Dedifferentiated amniotic fluid mesenchymal stem cell (primary cell): ENCODE measurements around the gene SNX6.
"Not testable (repeated sequence)": the region's sequence is repeated elsewhere in the genome, so short reads cannot be mapped to it uniquely, and the experiment has no call there.

Experiments
- DNase-seq: peaks from one replicate; pipeline ENCODE4 v3.0.0-alpha.2; 2016; ENCODE audit errors: extremely low spot score

Gene SNX6

GRCh38 chr14:34629657-34630529 lies at the start of gene SNX6:
TSS of gene SNX6 (minus strand) at chr14:34630148. CDS start at chr14:34630116, 32 bp downstream.
- DNase-seq, result peak; percentile 63

- no peak for DNase-seq
Observed at GRCh38 chr14:34678735-34679134, 48.8 kb upstream of the SNX6 start.

GRCh38 chr14:34678306-34678705 lies 48.4 kb upstream of the SNX6 start:
- DNase-seq, result no peak

- no peak for DNase-seq
Observed at GRCh38 chr14:34676516-34677211, 46.7 kb upstream of the SNX6 start.

- no peak for DNase-seq
Observed at GRCh38 chr14:34673702-34674101, 43.8 kb upstream of the SNX6 start.

GRCh38 chr14:34671716-34672115 lies 41.8 kb upstream of the SNX6 start:
- no peak for DNase-seq

- DNase-seq, result no peak
Observed at GRCh38 chr14:34668111-34668510, 38.2 kb upstream of the SNX6 start.

GRCh38 chr14:34667007-34667406 lies 37.1 kb upstream of the SNX6 start:
- DNase-seq, result no peak

- peak; percentile 60 for DNase-seq
Observed at GRCh38 chr14:34665785-34666435, 36.0 kb upstream of the SNX6 start.

GRCh38 chr14:34662561-34663088 lies 32.7 kb upstream of the SNX6 start:
- DNase-seq, result no peak

- no peak for DNase-seq
Observed at GRCh38 chr14:34660796-34661195, 30.8 kb upstream of the SNX6 start.

GRCh38 chr14:34655959-34656358 lies 26.0 kb upstream of the SNX6 start:
- no peak for DNase-seq

- DNase-seq, result not testable (repeated sequence)
Observed at GRCh38 chr14:34653073-34653472, 23.1 kb upstream of the SNX6 start.

GRCh38 chr14:34652348-34652747 lies 22.4 kb upstream of the SNX6 start:
- DNase-seq, result not testable (repeated sequence)

- peak; percentile 93 for DNase-seq
Observed at GRCh38 chr14:34650786-34651584, 21.0 kb upstream of the SNX6 start.

- DNase-seq, result not testable (repeated sequence)
Observed at GRCh38 chr14:34650006-34650405, 20.1 kb upstream of the SNX6 start.

- peak; percentile 77 for DNase-seq
Observed at GRCh38 chr14:34649344-34649743, 19.4 kb upstream of the SNX6 start.

- DNase-seq, result no peak
Observed at GRCh38 chr14:34646570-34647255, 16.8 kb upstream of the SNX6 start.

- no peak for DNase-seq
Observed at GRCh38 chr14:34643361-34643760, 13.4 kb upstream of the SNX6 start.

GRCh38 chr14:34642595-34642994 lies 12.6 kb upstream of the SNX6 start:
- no peak for DNase-seq

GRCh38 chr14:34640826-34641225 lies 10.9 kb upstream of the SNX6 start:
- no peak for DNase-seq
